ENCODE measurements around the gene BBS5. TPM values are rescaled to one million over a fixed set of nuclear protein-coding genes. Genes with fewer than 3 reads are reported as not detected.
A peak's percentile ranks its signal among the peaks of the same experiment; 100 is the strongest.

The BBS5 gene
- polyA plus RNA-seq, 2 of the 4 experiments (the other 2 are of a cell fraction), result 1.7 to 5.3 TPM

- TF ChIP-seq ATOH8 (CRISPR knock-in tag; IDR thresholded peaks at IDR 0.05; ENCODE audit: low read depth), result no peak
Measured at GRCh38 chr2:169504651-169505050, 25.4 kb downstream of the BBS5 start (continued).

- Histone ChIP-seq H3K4me2 (peak overlapping the region; percentile 52; the same call in 2 of the 3 replicates), H3K4me1 (peaks cover 32% of the 10 kb centered on the region), H3K27ac (no peak overlapping the region), H3K4me3 (no peak overlapping the region), H3K9me3 (no peaks in the 10 kb centered on the region)
- POLR2A ChIA-PET, result interaction anchor here (0.6 kb wide), 1 partner anchor 72 kb away, joined by 3 read pairs; no protein-coding TSS in a partner anchor
- ATAC-seq (peak; percentile 59; a peak in 4 of 6 replicates), DNase-seq (ENCODE audit: low read depth in 1 of 2, low spot score in 1 of 2) (peak; percentile 48 to 63), FAIRE-seq (peak; percentile 39)
- CTCF ChIA-PET, result no interaction called here
- peak; percentile 100 for TF ChIP-seq MAFK (IDR thresholded peaks at IDR 0.05; ENCODE audit: partially characterized antibody)
- peak; percentile 76 for TF ChIP-seq JUNB (IDR thresholded peaks at IDR 0.05)
- TF ChIP-seq FOSL2 (IDR thresholded peaks at IDR 0.05), result peak; percentile 85
- TF ChIP-seq FOSL2 (CRISPR knock-in tag; IDR thresholded peaks at IDR 0.05), result peak; percentile 89
- TF ChIP-seq POLR2AphosphoS2 (conservative IDR thresholded peaks at IDR 0.05; ENCODE audit: low read length), result no peak
Measured at GRCh38 chr2:169507698-169508097, 28.4 kb downstream of the BBS5 start.

GRCh38 chr2:169509298-169509885 is 30.1 kb downstream of the BBS5 start, which contains the start of gene KLHL41:
Gene KLHL41, plus strand, starts transcription at chr2:169509702. Its CDS starts 77 bp downstream, at chr2:169509779.
- TF ChIP-seq JUN (IDR thresholded peaks at IDR 0.05) (no peak), FOSL2 (IDR thresholded peaks at IDR 0.05) (no peak), FOSL2 (CRISPR knock-in tag; IDR thresholded peaks at IDR 0.05) (peak; percentile 45), RNF2 (IDR thresholded peaks at IDR 0.05; ENCODE audit: borderline replicate concordance, low read depth) (no peak)
- Histone ChIP-seq H3K4me2 (peak within 1 kb of the TSS; percentile 8; the same call in 2 of the 3 replicates), H3K4me3 (no peak within 1 kb of the TSS), H3K9me3 (no peaks in the 10 kb centered on the region), H3K4me1 (peaks cover 34% of the 10 kb centered on the region), H3K27ac (no peak within 1 kb of the TSS)
- no peak for DNase-seq (ENCODE audit: low read depth in 1 of 2, low spot score in 1 of 2)
- CTCF ChIA-PET, result interaction anchor here (0.8 kb wide), 2 partner anchors 29 to 316 kb away, joined by 3 read pairs; partner anchors contain the start of gene METTL5
- WGBS (ENCODE audit: missing lambda C conversion rate), result 65% methylated on average over 4 of the region's 4 CpGs
- no peak for FAIRE-seq
- ATAC-seq, result peak in 1 of 2 experiments; percentile 50; a peak in 3 of 6 replicates
- POLR2A ChIA-PET, result no interaction called here

- Histone ChIP-seq H3K9me3 (no peaks in the 10 kb centered on the region), H3K4me3 (no peak overlapping the region), H3K27ac (no peak overlapping the region), H3K4me2 (no peak overlapping the region; the same call in 2 of the 3 replicates), H3K4me1 (peaks cover 34% of the 10 kb centered on the region)
- no peak for DNase-seq (ENCODE audit: low read depth in 1 of 2, low spot score in 1 of 2)
- no peak for FAIRE-seq
- ATAC-seq, result no peak; a peak in 1 of 6 replicates
- TF ChIP-seq HEYL (CRISPR knock-in tag; IDR thresholded peaks at IDR 0.05) (no peak), BHLHE40 (IDR thresholded peaks at IDR 0.05; ENCODE audit: low read depth, low read length) (no peak), RARB (CRISPR knock-in tag; IDR thresholded peaks at IDR 0.05) (no peak), ZNF302 (CRISPR knock-in tag; IDR thresholded peaks at IDR 0.05) (no peak), NR3C1 (IDR thresholded peaks at IDR 0.05) (no peak), MAFK (IDR thresholded peaks at IDR 0.05; ENCODE audit: partially characterized antibody) (no peak), MAZ (IDR thresholded peaks at IDR 0.05; ENCODE audit: borderline replicate concordance, low read depth, low read length) (no peak), HES2 (IDR thresholded peaks at IDR 0.05) (no peak), ATOH8 (CRISPR knock-in tag; IDR thresholded peaks at IDR 0.05; ENCODE audit: low read depth) (no peak), CEBPB (IDR thresholded peaks at IDR 0.05) (no peak), PHF8 (IDR thresholded peaks at IDR 0.05; ENCODE audit: borderline replicate concordance, low read depth) (no peak), NPAS2 (CRISPR knock-in tag; IDR thresholded peaks at IDR 0.05; ENCODE audit: borderline replicate concordance) (no peak), RCOR1 (IDR thresholded peaks at IDR 0.05; ENCODE audit: low read depth, low read length) (no peak), EHMT2 (IDR thresholded peaks at IDR 0.05; ENCODE audit: low read depth) (no peak), CTCF (IDR thresholded peaks at IDR 0.05) (no peak), HOXB13 (CRISPR knock-in tag; IDR thresholded peaks at IDR 0.05; ENCODE audit: low read depth) (no peak), CBX8 (IDR thresholded peaks at IDR 0.05) (no peak), POLR2A (IDR thresholded peaks at IDR 0.05; ENCODE audit: low read length) (no peak), EHF (CRISPR knock-in tag; IDR thresholded peaks at IDR 0.05) (no peak), SREBF2 (IDR thresholded peaks at IDR 0.05) (no peak)
- ChIA-PET CTCF (interaction anchor here (0.8 kb wide), 2 partner anchors 30 to 315 kb away, joined by 3 read pairs; partner anchors contain the start of gene METTL5), POLR2A (no interaction called here)
- WGBS (ENCODE audit: missing lambda C conversion rate), result 89% methylated on average over 8 of the region's 8 CpGs
Measured at GRCh38 chr2:169509955-169510354, 30.7 kb downstream of the BBS5 start.
